AG09319 (cell line): ENCODE measurements around the gene SLC34A3.

Experiments
- DNase-seq: peaks from one replicate; pipeline ENCODE4 v3.0.0-alpha.2; 2010; ENCODE audit warnings: low read depth; ENCODE audit errors: extremely low read depth
- TF ChIP-seq, protein P1 (sequence below): IDR thresholded peaks from 2 replicates; pipeline ENCODE4 v1.5.1; 2011; ENCODE audit warnings: low read depth, mild to moderate bottlenecking, inconsistent platforms, low read length, moderate library complexity

Gene SLC34A3

DNA sequence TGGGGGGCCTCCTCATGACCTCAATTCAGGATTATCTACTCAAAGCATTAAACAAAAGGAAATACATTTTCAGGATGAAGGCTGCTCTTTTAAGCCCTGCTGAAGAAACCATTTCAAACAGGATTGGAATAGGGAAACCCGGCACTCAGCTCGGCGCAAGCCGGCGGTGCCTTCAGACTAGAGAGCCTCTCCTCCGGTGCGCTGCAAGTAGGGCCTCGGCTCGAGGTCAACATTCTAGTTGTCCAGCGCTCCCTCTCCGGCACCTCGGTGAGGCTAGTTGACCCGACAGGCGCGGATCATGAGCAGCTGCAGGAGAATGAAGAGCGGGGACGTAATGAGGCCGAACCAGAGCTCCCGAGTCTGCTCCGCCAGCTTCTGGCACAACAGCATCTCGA, 26.0 kb upstream of the SLC34A3 start:
- DNase-seq: no peak
- TF ChIP-seq, protein P1, sequence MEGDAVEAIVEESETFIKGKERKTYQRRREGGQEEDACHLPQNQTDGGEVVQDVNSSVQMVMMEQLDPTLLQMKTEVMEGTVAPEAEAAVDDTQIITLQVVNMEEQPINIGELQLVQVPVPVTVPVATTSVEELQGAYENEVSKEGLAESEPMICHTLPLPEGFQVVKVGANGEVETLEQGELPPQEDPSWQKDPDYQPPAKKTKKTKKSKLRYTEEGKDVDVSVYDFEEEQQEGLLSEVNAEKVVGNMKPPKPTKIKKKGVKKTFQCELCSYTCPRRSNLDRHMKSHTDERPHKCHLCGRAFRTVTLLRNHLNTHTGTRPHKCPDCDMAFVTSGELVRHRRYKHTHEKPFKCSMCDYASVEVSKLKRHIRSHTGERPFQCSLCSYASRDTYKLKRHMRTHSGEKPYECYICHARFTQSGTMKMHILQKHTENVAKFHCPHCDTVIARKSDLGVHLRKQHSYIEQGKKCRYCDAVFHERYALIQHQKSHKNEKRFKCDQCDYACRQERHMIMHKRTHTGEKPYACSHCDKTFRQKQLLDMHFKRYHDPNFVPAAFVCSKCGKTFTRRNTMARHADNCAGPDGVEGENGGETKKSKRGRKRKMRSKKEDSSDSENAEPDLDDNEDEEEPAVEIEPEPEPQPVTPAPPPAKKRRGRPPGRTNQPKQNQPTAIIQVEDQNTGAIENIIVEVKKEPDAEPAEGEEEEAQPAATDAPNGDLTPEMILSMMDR: no peak

DNA sequence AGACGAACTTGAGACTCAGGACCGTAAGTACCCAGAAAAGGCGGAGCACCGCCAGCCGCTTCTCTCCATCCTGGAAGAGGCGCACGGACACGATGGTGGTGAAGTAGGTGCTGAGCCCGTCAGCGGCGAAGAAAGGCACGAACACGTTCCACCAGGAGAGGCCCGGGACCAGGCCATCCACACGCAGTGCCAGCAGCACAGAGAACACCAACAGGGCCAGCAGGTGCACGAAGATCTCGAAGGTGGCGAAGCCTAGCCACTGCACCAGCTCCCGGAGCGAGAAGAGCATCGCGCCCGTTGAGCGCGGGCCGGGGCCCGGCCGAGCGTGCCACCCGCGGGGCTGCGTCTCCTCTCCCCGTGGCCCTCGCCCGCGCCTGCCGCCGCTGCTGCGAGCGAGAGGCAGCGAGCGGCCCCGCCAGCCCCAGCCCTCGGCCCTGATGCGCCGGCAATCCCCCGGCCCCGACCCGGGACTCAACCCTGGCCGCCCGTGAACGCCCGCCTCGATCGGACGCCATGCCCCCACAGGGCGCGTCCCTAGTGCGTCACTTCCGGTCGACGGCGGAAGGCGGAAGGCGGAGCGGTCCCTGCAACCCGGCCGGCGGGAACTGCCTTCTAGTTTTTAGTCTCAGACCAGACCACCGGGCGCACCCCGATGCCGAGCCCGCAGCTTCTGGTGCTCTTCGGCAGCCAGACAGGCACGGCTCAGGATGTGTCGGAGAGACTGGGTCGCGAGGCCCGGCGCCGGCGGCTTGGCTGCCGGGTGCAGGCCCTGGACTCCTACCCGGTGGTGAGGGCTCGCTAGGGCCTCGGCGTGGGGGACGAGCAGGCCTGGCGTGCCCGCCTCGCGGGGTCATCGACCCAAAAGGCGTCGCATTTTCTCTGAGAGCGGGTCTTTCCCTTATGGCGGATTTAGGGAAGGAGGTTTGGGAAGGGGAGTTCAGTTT, 25.3 kb upstream of the SLC34A3 start, which contains the start of the genes NDOR1 and TMEM203:
Gene NDOR1, plus strand, starts transcription at position 575 of the 944 bp plus-strand sequence. Its CDS starts 78 bp downstream, at position 653.
Gene TMEM203, minus strand, starts transcription at position 523 of the 944 bp plus-strand sequence. Its CDS starts 234 bp downstream, at position 289.
- TF ChIP-seq, protein P1: no peak
- DNase-seq: peak; percentile 11

DNA sequence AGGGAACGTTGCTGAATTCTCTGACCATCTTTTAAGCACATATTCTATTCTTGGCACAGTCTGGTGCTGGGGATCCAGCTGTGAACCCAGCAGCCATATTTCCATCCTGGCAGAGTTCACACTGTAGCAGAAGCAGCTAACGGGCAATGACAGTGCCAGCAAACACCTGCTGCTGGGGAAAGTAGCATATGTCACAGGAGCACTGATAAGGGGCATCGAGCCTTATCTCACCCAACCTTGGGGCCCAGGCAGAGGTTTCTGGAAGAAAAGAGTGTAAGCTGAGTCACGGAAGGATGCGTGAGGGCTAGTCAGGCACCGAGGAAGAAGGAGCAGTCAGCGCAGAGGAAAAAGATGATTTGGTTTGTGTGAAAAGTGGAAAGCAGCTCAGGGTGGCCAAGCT, 24.1 kb upstream of the SLC34A3 start:
- TF ChIP-seq, protein P1: no peak
- DNase-seq: no peak

DNA sequence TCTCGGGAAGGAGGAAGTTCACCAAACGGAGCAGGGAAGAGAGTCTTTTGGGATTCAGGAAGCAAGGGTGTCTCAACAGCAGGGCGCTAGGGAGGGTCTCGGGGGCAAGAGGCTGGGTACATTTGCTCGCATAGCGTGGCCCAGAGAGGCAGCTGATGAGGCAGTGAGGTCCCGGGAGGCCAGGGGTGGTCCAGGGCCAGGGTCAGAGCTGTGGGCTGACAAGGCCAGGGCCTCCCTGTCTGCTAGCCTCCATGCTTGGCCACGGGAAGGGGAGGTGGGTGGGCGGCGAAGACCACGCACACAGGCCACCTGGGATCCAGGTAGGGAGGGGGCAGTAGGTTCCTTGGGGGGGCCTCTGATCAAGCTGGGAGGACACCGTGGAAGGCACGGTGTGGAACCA, 19.2 kb upstream of the SLC34A3 start:
- DNase-seq: no peak
- TF ChIP-seq, protein P1: no peak

DNA sequence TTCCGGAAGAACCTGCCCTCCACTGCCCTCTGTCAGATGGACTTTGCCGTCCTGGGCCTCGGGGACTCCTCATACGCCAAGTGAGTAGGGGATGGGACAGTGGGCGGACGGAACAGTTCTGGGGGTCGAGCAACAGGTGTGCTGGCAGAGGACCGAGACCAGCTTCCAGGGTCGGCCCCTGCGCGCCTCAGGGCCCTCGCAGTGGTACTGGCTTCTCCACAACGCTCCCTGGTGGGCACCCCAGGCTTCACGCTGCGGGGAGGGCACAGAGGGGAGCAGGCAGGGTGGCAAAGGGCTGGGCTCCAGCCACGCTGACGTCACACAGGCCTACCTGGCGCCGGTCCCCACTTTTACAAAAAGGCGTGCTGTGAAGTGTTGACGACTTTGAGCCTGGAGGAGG, 18.2 kb upstream of the SLC34A3 start:
- DNase-seq: no peak
- TF ChIP-seq, protein P1: no peak

DNA sequence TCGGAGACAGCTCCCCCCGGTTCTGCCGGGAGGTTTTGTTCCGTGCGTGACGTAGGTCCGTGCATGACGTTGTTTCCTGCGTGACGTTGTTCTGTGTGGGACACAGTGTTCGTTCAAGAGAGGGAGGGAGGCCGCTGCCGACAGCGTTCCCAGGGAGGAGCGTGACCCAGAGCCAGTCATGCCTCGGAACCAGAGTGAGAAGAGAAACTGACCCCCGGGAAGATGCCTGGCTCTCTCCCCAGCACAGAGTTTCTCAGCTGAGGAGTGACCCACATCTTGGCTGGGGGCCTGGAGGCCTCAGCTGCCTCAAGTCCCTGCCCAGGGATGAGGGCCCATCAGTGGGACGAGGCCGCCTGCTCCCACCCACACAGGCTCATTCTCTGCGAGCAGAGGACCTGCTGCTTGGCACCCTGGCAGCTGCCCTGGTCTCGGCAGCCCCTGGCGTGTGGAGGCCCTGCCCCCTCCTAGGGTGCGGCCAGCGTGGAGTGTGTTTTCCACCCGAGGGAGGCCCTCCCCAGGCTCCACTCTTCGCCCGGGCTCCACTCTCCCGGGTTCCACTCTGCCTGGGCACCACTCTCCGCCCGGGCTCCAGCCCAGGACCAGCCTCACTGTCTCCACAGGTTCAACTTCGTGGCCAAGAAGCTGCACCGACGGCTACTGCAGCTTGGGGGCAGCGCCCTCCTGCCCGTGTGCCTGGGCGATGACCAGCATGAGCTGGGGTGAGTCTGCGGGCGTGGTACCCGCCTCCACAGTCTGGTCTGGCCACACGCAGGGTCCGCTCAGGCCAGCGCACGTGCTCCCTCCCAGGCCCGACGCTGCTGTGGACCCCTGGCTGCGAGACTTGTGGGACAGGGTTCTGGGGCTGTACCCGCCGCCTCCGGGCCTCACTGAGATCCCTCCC, 17.3 kb upstream of the SLC34A3 start:
- TF ChIP-seq, protein P1: no peak

More for the DNA sequence above, 17.3 kb upstream of the SLC34A3 start:
- no peak for DNase-seq
